Muscle layer of colon (tissue), 2 donors: ENCODE measurements around the gene OR4C12.
"Not testable (repeated sequence)": the region's sequence is repeated elsewhere in the genome, so short reads cannot be mapped to it uniquely, and the experiment has no call there.

Experiments
- H3K27ac ChIP-seq: one replicate; pipeline ENCODE4 v1.7.0; 2013; ENCODE audit warnings: low read depth, mild to moderate bottlenecking, low read length, moderate library complexity
- H3K27me3 ChIP-seq, 2 donors: one replicate each; pipeline ENCODE4 v1.7.0; 2013; ENCODE audit warnings: low read length in 2 of 2, mild to moderate bottlenecking in 2 of 2; ENCODE audit not compliant: insufficient read depth in 2 of 2, control insufficient read depth in 1 of 2
- H3K36me3 ChIP-seq: one replicate; pipeline ENCODE4 v1.7.0; 2013; ENCODE audit warnings: mild to moderate bottlenecking, low read length; ENCODE audit not compliant: insufficient read depth
- H3K4me1 ChIP-seq: one replicate; pipeline ENCODE4 v1.7.0; 2013; ENCODE audit warnings: mild to moderate bottlenecking, low read length; ENCODE audit not compliant: insufficient read depth
- H3K4me3 ChIP-seq, 2 donors: one replicate each; pipeline ENCODE4 v1.7.0; 2013; ENCODE audit warnings: low read length in 2 of 2, low read depth in 1 of 2, mild to moderate bottlenecking in 1 of 2, moderate library complexity in 1 of 2
- H3K9ac ChIP-seq: one replicate; pipeline ENCODE4 v1.7.0; 2013; ENCODE audit warnings: low read length
- H3K9me3 ChIP-seq: one replicate; pipeline ENCODE4 v1.7.0; 2013; ENCODE audit warnings: mild to moderate bottlenecking, low read length
- donor health status: abdominal sarcoma.
- donor health status: Adenocarcinoma of cecum.

OR4C12 gene

DNA sequence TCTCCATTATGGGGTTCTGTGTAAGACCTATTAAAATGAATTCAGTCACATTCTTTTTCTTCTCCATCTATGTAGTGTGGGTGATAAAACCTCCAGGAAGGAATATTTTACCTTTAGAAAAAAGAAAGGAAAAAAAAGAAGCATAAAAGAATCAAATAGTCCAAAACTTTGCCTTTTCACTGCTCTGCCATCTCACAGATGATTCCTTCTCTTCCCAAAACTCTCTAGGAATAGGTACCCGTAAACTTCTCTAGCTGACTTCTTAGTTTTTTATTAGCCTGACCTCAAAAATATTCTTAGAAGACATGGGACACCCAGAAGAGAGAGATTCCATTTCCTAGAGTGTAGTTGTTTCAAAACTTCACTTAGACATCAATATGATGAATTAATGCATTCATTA lies at the start of gene OR4C12:
Gene OR4C12 (minus strand): TSS at position 101 of the 400 bp plus-strand sequence. CDS start 34 bp downstream, at position 67.
- H3K4me3 ChIP-seq, H3K4me1 ChIP-seq, H3K36me3 ChIP-seq, H3K9me3 ChIP-seq, H3K27ac ChIP-seq, H3K27me3 ChIP-seq, H3K9ac ChIP-seq: not testable (repeated sequence)

DNA sequence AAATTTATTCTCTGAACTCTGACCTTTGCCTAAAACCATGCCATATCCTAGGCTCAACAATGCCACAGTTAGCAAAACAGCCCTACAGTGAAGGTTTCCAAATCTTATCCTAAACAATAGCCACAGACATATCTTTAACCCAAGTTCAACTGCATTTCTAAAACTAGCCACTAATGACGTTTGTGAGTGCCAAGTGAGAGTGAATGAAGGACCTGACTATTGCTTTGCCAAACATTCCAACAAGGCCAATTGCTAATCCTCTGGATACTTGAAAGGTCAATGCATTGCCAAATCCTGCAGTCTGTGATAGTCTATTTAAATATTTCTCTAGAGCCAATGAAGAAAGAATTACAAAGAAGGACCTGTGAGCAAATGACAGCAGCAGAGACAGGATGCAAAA lies 47.9 kb upstream of the OR4C12 start:
- Histone ChIP-seq H3K36me3 (no peaks in the 10 kb centered on the region), H3K4me1 (no peaks in the 10 kb centered on the region), H3K9me3 (no peaks in the 10 kb centered on the region), H3K27ac (no peak overlapping the region), H3K4me3 (no peak overlapping the region), H3K27me3 (no peaks in the 10 kb centered on the region), H3K9ac (no peak overlapping the region)

DNA sequence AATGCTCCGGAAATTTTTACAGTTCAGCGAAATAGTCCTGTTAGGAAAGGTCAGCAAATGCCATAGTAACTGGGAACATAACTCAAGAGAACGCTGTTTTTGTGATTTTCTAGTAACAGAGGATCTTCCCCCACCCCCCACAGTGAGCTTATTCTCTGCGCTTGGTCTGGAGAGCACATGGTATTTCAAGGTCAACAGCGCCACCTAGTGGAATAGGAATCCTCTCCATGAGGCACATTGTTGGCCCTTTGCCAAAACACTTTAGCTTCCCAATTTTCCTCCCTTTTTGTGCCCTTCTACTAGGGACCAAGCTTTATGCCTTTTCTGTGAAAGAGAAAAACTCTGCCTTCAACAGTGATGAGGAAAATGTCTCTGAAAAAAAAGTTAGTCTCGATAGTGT lies 13.2 kb upstream of the OR4C12 start:
- no peaks in the 10 kb centered on the region for H3K4me1 ChIP-seq
- H3K9ac ChIP-seq: no peak overlapping the region
- H3K36me3 ChIP-seq: no peaks in the 10 kb centered on the region
- no peak overlapping the region for H3K27ac ChIP-seq
- no peak overlapping the region for H3K4me3 ChIP-seq
- no peaks in the 10 kb centered on the region for H3K9me3 ChIP-seq
- no peaks in the 10 kb centered on the region for H3K27me3 ChIP-seq

DNA sequence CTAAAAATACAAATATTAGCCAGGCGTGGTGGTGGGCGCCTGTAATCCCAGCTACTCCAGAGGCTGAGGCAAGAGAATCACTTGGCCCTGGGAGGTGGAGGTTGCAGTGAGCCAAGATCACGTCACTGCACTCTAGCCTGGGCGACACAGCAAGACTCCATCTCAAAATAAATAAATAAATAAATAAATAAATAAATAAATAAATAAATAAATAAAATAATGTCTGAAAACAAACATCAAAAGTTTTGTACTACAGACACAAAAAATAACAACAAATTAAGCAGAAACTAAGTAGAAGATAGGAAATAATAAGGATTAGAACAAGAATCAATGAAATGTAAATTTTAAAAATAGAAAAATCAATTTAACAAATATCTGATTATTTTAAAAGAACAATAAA lies 8.9 kb downstream of the OR4C12 start:
- not testable (repeated sequence) for H3K27me3 ChIP-seq, H3K36me3 ChIP-seq, H3K9me3 ChIP-seq, H3K9ac ChIP-seq, H3K27ac ChIP-seq, H3K4me1 ChIP-seq, H3K4me3 ChIP-seq

DNA sequence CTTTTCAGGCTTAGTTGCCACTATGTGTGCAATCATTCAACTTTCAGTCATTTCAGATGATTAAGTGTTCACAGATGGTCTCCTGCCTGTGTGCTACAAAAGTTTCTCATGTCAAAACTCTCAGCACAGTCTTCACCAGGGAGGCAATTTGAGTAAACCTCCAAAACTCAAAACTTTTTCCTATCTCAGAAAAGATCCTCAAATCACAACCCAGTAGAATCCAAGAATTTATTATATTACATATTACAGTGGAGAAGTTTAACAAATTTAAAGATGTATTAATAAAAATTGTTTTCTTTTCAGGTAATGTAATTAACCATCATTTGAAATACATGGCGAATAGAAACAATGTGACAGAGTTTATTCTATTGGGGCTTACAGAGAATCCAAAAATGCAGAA lies 30.2 kb downstream of the OR4C12 start, which contains the start of gene OR4C13:
Gene OR4C13 (plus strand): TSS at position 301 of the 400 bp plus-strand sequence. CDS start 32 bp downstream, at position 333.
- Histone ChIP-seq H3K27me3 (no peaks in the 10 kb centered on the region), H3K27ac (no peak within 1 kb of the TSS), H3K36me3 (no peaks in the 10 kb centered on the region), H3K4me3 (no peak within 1 kb of the TSS), H3K9me3 (peaks cover 4% of the 10 kb centered on the region), H3K9ac (no peak within 1 kb of the TSS), H3K4me1 (no peaks in the 10 kb centered on the region)

DNA sequence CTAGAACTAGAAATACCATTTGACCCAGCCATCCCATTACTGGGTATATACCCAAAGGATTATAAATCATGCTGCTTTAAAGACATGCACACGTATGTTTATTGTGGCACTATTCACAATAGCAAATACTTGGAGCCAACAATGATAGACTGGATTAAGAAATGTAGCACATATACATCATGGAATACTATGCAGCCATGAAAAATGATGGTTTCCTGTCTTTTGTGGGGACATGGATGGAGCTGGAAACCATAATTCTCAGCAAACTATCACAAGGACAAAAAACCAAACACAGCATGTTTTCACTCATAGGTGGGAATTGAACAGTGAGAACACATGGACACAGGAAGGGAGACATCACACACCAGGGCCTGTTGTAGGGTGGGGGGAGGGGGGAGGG lies 33.6 kb downstream of the OR4C12 start:
- H3K36me3 ChIP-seq, H3K4me3 ChIP-seq, H3K9ac ChIP-seq, H3K4me1 ChIP-seq, H3K9me3 ChIP-seq, H3K27me3 ChIP-seq, H3K27ac ChIP-seq: not testable (repeated sequence)
